Breast epithelium (tissue), 4 donors: Measurements from ENCODE around the gene AGR3. TPM values are rescaled to one million over a fixed set of nuclear protein-coding genes. Genes with fewer than 3 reads are reported as not detected.

Experiments used
- DNase-seq, 2 donors: peaks; one replicate each; pipeline ENCODE4 v3.0.0-alpha.2; 2019; ENCODE audit warnings: low spot score in 2 of 2
- H3K27ac ChIP-seq, 2 donors: fragments of 200-600 bp; sonication (generic) in 1 of 2; one replicate each; pipeline ENCODE4 v1.5.1; 2016 to 2019; ENCODE audit warnings: mild to moderate bottlenecking in 1 of 2
- H3K27me3 ChIP-seq, 2 donors: fragments of 200-600 bp; sonication (generic) in 1 of 2; one replicate each; pipeline versions ENCODE4 v1.5.1 to v1.6.0; 2017 to 2019; ENCODE audit warnings: control low read depth in 1 of 2, mild to moderate bottlenecking in 1 of 2
- H3K36me3 ChIP-seq: fragments of 200-600 bp; one replicate; pipeline ENCODE4 v1.5.1; 2019
- H3K4me1 ChIP-seq, 2 donors: fragments of 200-600 bp; sonication (generic); one replicate each; pipeline ENCODE4 v1.5.1; 2016 to 2019; ENCODE audit warnings: control low read depth in 1 of 2
- H3K4me3 ChIP-seq, 3 donors: fragments of 200-600 bp; sonication (generic); 1 replicate in 2 of 3; 2 replicates in 1 of 3; pipeline ENCODE4 v1.5.1; 2016 to 2019; ENCODE audit warnings: mild to moderate bottlenecking in 3 of 3, moderate library complexity in 2 of 3
- H3K9me3 ChIP-seq, 2 donors: fragments of 200-600 bp; sonication (generic) in 1 of 2; one replicate each; pipeline ENCODE4 v1.5.1; 2016 to 2019; ENCODE audit warnings: control low read depth in 1 of 2
- POLR2A ChIP-seq: fragments of 450-650 bp; IDR thresholded peaks from one replicate; pipeline ENCODE4 v1.6.1; 2016; ENCODE audit warnings: antibody characterized with exemption, mild to moderate bottlenecking, moderate library complexity
- POLR2AphosphoS5 ChIP-seq, 3 donors: sonication (generic); formaldehyde crosslinking; IDR thresholded peaks; one replicate each; pipeline ENCODE4 v1.6.1; 2017; ENCODE audit warnings: antibody characterized with exemption in 3 of 3
- intact Hi-C: fragments of 100-400 bp; cut with DNase I; formaldehyde crosslinking; loops from one replicate; pipeline ENCODE4 v1.15.1; 2023; ENCODE audit warnings: low total_unique reads
- total RNA-seq, 3 donors: library from RNA; depleted of rRNA; stranded (reverse); fragments of >200 nt; gene quantifications; one replicate each; pipeline ENCODE4 v1.1.0, GENCODE V29; 2016
- TF ChIP-seq, protein P1 (sequence below), 3 donors: fragments of 450-650 bp; IDR thresholded peaks; one replicate each; pipeline ENCODE4 v1.5.1; 2016 to 2017; ENCODE audit warnings: antibody characterized with exemption in 3 of 3, mild to moderate bottlenecking in 3 of 3, moderate library complexity in 3 of 3

Gene AGR3
- total RNA-seq, 3 donors from 2014 or later, result 32.1 to 37.3 TPM; not detected in 1

DNA sequence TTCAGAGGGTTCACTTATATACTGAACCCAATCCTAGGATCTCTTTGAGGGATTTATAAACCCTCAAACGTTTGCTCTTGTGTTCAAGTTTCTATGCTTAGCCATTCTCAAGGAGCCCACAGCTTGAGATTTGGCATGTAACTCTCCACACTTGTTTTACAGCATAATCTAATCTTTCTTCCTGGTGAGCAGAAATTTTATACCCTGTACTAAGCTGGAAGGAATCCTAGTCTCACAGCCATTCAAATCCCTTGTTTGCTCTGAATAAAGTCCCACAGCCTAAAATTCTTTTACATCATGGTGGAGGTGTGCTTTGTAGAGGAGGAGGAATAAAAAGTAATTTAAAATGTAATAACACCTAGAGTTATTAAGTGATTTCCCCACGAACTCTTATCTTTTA, 71.7 kb downstream of the AGR3 start:
- no peak overlapping the region for H3K27ac ChIP-seq
- H3K4me1 ChIP-seq, result no peaks in the 10 kb centered on the region
- DNase-seq, result no peak
- intact Hi-C loops, result no loop called here
- TF ChIP-seq, protein P1, sequence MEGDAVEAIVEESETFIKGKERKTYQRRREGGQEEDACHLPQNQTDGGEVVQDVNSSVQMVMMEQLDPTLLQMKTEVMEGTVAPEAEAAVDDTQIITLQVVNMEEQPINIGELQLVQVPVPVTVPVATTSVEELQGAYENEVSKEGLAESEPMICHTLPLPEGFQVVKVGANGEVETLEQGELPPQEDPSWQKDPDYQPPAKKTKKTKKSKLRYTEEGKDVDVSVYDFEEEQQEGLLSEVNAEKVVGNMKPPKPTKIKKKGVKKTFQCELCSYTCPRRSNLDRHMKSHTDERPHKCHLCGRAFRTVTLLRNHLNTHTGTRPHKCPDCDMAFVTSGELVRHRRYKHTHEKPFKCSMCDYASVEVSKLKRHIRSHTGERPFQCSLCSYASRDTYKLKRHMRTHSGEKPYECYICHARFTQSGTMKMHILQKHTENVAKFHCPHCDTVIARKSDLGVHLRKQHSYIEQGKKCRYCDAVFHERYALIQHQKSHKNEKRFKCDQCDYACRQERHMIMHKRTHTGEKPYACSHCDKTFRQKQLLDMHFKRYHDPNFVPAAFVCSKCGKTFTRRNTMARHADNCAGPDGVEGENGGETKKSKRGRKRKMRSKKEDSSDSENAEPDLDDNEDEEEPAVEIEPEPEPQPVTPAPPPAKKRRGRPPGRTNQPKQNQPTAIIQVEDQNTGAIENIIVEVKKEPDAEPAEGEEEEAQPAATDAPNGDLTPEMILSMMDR (IDR thresholded peaks at IDR 0.05), result no peak
- TF ChIP-seq POLR2A (no peak), POLR2AphosphoS5 (IDR thresholded peaks at IDR 0.05) (no peak)
- H3K4me3 ChIP-seq, result no peak overlapping the region
- no peaks in the 10 kb centered on the region for H3K27me3 ChIP-seq
- no peaks in the 10 kb centered on the region for H3K9me3 ChIP-seq
- no peaks in the 10 kb centered on the region for H3K36me3 ChIP-seq

Other genes with a start within 250 kb of the AGR3 start
- gene ANKMY2, start 236.2 kb downstream of the AGR3 start, total RNA-seq, result 10 to 100 TPM; 14.9 to 24.4 (median 18.4) TPM
- gene BZW2, start 235.8 kb downstream of the AGR3 start, total RNA-seq, result 10 to 100 TPM; 55.7 to 68.8 (median 68.2) TPM
- 10 to 100 TPM; 10.2 to 73.8 (median 42.6) TPM for gene TSPAN13, start 128.2 kb downstream of the AGR3 start, total RNA-seq
- gene AGR2, start 77.0 kb downstream of the AGR3 start, total RNA-seq, result 100 to 1,000 TPM in 1 of 3 donors, 10 to 100 TPM in 1, not detected in 1; 72.8 to 156 TPM